IMR-90 (cell line): ENCODE measurements around the gene CC2D1A. TPM values are rescaled to one million over a fixed set of nuclear protein-coding genes. Genes with fewer than 3 reads are reported as not detected.

ENCODE experiments used
- ATAC-seq: fragments of 200-7000 bp; cut with Tn5 transposase; 2 replicates; pipeline ENCODE4 v1.9.1; 2020; ENCODE audit warnings: low read depth, mild to moderate bottlenecking, moderate library complexity
- BruUV-seq: library from RNA; stranded (reverse); fragments of 400-500 nt; replicated peaks from 2 replicates; lab custom pipeline; 2021; lab: Mats Ljungman, UMichigan
- CTCF ChIA-PET: fragments of 300-600 bp; formaldehyde crosslinking; extraction: SDS; loops from one replicate; lab custom pipeline; 2021; ENCODE audit warnings: antibody characterized with exemption; lab: Yijun Ruan, JAX
- POLR2A ChIA-PET: fragments of 300-600 bp; sonication (Branson Sonifier 250); formaldehyde crosslinking; loops from one replicate; lab custom pipeline; 2022; ENCODE audit warnings: antibody characterized with exemption; ENCODE audit not compliant: unreplicated experiment; lab: Charles Lee
- DNase-seq: peaks from one replicate; pipeline ENCODE4 v3.0.0; 2013
- H2AFZ ChIP-seq: replicated peaks from 2 replicates; pipeline ENCODE3; 2013; ENCODE audit warnings: low read length, mild to moderate bottlenecking; ENCODE audit not compliant: poor library complexity
- H2AK5ac ChIP-seq: 2 replicates; pipeline ENCODE4 v1.6.1; 2013; ENCODE audit warnings: low read depth, low read length, inconsistent platforms
- H2AK9ac ChIP-seq: replicated peaks from 2 replicates; pipeline ENCODE3; 2013; ENCODE audit warnings: mild to moderate bottlenecking, low read depth, low read length, moderate library complexity; ENCODE audit not compliant: poor library complexity
- H2BK120ac ChIP-seq: 2 replicates; pipeline ENCODE4 v1.6.1; 2013; ENCODE audit warnings: low read depth, low read length, inconsistent platforms
- H2BK15ac ChIP-seq: 3 replicates; pipeline ENCODE4 v1.6.1; 2013; ENCODE audit warnings: low read depth, low read length, inconsistent platforms
- H2BK20ac ChIP-seq: 2 replicates; pipeline ENCODE4 v1.6.1; 2013; ENCODE audit warnings: low read depth, mild to moderate bottlenecking, inconsistent platforms, low read length, moderate library complexity
- H2BK5ac ChIP-seq: 2 replicates; pipeline ENCODE4 v1.6.1; 2013; ENCODE audit warnings: mild to moderate bottlenecking, low read depth, low read length, inconsistent platforms; ENCODE audit not compliant: poor library complexity, severe bottlenecking
- H3K14ac ChIP-seq: replicated peaks from 2 replicates; pipeline ENCODE4 v1.6.1; 2013; ENCODE audit warnings: low read depth, low read length, inconsistent platforms
- H3K18ac ChIP-seq: 2 replicates; pipeline ENCODE4 v1.6.1; 2013; ENCODE audit warnings: low read depth, low read length, control low read depth
- H3K23ac ChIP-seq: 2 replicates; pipeline ENCODE4 v1.6.1; 2013; ENCODE audit warnings: low read depth, low read length, inconsistent platforms
- H3K27ac ChIP-seq: 2 replicates; pipeline ENCODE4 v1.5.1; 2013; ENCODE audit warnings: mild to moderate bottlenecking, control low read depth, low read length; ENCODE audit not compliant: insufficient read depth
- H3K27me3 ChIP-seq: 2 replicates; pipeline ENCODE4 v1.6.1; 2013; ENCODE audit warnings: low read length; ENCODE audit not compliant: control insufficient read depth, insufficient read depth
- H3K36me3 ChIP-seq: 2 replicates; pipeline ENCODE4 v1.6.1; 2013; ENCODE audit warnings: low read length, mixed read lengths; ENCODE audit not compliant: control insufficient read depth, insufficient read depth
- H3K4ac ChIP-seq: 2 replicates; pipeline ENCODE4 v1.6.1; 2013; ENCODE audit warnings: low read depth, low read length, inconsistent platforms
- H3K4me1 ChIP-seq: 2 replicates; pipeline ENCODE4 v1.6.1; 2013; ENCODE audit warnings: low read length, mixed read lengths; ENCODE audit not compliant: control insufficient read depth, insufficient read depth
- H3K4me2 ChIP-seq: 2 replicates; pipeline ENCODE4 v1.6.1; 2013; ENCODE audit warnings: low read depth, mild to moderate bottlenecking, control low read depth, low read length, moderate library complexity
- H3K4me3 ChIP-seq: 2 replicates; pipeline ENCODE4 v1.5.1; 2013; ENCODE audit warnings: low read depth, mild to moderate bottlenecking, control low read depth, low read length, moderate library complexity; ENCODE audit not compliant: insufficient read depth
- H3K56ac ChIP-seq: 2 replicates; pipeline ENCODE4 v1.6.1; 2013; ENCODE audit warnings: low read length, inconsistent platforms; ENCODE audit not compliant: insufficient read depth; ENCODE audit errors: extremely low read depth
- H3K79me1 ChIP-seq, 2 experiments: 2 replicates each; pipeline ENCODE4 v1.6.1; 2013; ENCODE audit warnings: low read length in 2 of 2, inconsistent platforms in 1 of 2, low read depth in 1 of 2
- H3K9ac ChIP-seq: 2 replicates; pipeline ENCODE4 v1.6.1; 2013; ENCODE audit warnings: low read depth, low read length, control low read depth
- H3K9me1 ChIP-seq: 2 replicates; pipeline ENCODE4 v1.6.1; 2013; ENCODE audit warnings: low read length, inconsistent platforms; ENCODE audit not compliant: insufficient read depth
- H3K9me3 ChIP-seq: 2 replicates; pipeline ENCODE4 v1.6.1; 2013; ENCODE audit warnings: low read length; ENCODE audit not compliant: control insufficient read depth, insufficient read depth
- H4K20me1 ChIP-seq: 2 replicates; pipeline ENCODE4 v1.6.1; 2013; ENCODE audit warnings: low read length, inconsistent platforms; ENCODE audit not compliant: insufficient read depth
- H4K5ac ChIP-seq: 2 replicates; pipeline ENCODE4 v1.6.1; 2013; ENCODE audit warnings: mild to moderate bottlenecking, low read depth, low read length, control low read depth
- H4K8ac ChIP-seq, 2 experiments: 2 replicates each; pipeline ENCODE4 v1.6.1; 2013; ENCODE audit warnings: low read depth in 2 of 2, low read length in 2 of 2, control low read depth in 1 of 2, inconsistent platforms in 1 of 2
- H4K91ac ChIP-seq: 2 replicates; pipeline ENCODE4 v1.6.1; 2013; ENCODE audit warnings: low read depth, low read length, inconsistent platforms; ENCODE audit not compliant: insufficient read depth
- BHLHE40 ChIP-seq: fragments of 150-350 bp; IDR thresholded peaks from 2 replicates; pipeline ENCODE4 v1.6.1; 2016; ENCODE audit warnings: mild to moderate bottlenecking, low read depth, low read length
- CEBPB ChIP-seq: IDR thresholded peaks from 2 replicates; pipeline ENCODE4 v1.6.1; 2012; ENCODE audit warnings: low read depth, low read length, improper control_type of control experiment
- CHD1 ChIP-seq: IDR thresholded peaks from 2 replicates; pipeline ENCODE4 v1.6.1; 2012; ENCODE audit warnings: low read depth, low read length, improper control_type of control experiment
- CTCF ChIP-seq: conservative IDR thresholded peaks from 2 replicates; pipeline ENCODE4 v1.5.1; 2012; ENCODE audit warnings: mild to moderate bottlenecking, low read depth, low read length, improper control_type of control experiment
- ELK1 ChIP-seq: fragments of 150-350 bp; IDR thresholded peaks from 2 replicates; pipeline ENCODE4 v1.6.1; 2016; ENCODE audit warnings: low read depth, mild to moderate bottlenecking, low read length, moderate library complexity, borderline replicate concordance
- FOS ChIP-seq: fragments of 150-350 bp; IDR thresholded peaks from 2 replicates; pipeline ENCODE4 v1.6.1; 2016; ENCODE audit warnings: low read depth, low read length
- MXI1 ChIP-seq: IDR thresholded peaks from 2 replicates; pipeline ENCODE4 v1.6.1; 2012; ENCODE audit warnings: low read depth, mild to moderate bottlenecking, low read length, moderate library complexity, borderline replicate concordance
- NFE2L2 ChIP-seq: fragments of 150-350 bp; IDR thresholded peaks from 2 replicates; pipeline ENCODE4 v1.6.1; 2016; ENCODE audit warnings: low read depth, mild to moderate bottlenecking, low read length
- POLR2A ChIP-seq: IDR thresholded peaks from 2 replicates; pipeline ENCODE4 v1.6.1; 2012; ENCODE audit warnings: mild to moderate bottlenecking, low read depth, low read length
- RAD21 ChIP-seq: IDR thresholded peaks from 2 replicates; pipeline ENCODE4 v1.6.1; 2012; ENCODE audit warnings: low read length, improper control_type of control experiment
- RCOR1 ChIP-seq: IDR thresholded peaks from 2 replicates; pipeline ENCODE4 v1.6.1; 2012; ENCODE audit warnings: mild to moderate bottlenecking, low read length, improper control_type of control experiment; ENCODE audit not compliant: insufficient replicate concordance
- RFX5 ChIP-seq: IDR thresholded peaks from 2 replicates; pipeline ENCODE4 v1.8.0; 2012; ENCODE audit warnings: low read depth, mild to moderate bottlenecking, low read length, moderate library complexity
- USF2 ChIP-seq: fragments of 150-350 bp; IDR thresholded peaks from 2 replicates; pipeline ENCODE4 v1.6.1; 2017; ENCODE audit warnings: mild to moderate bottlenecking, antibody characterized with exemption, low read length, low read depth
- WGBS, 2 experiments: methylation state at CpG; one replicate each; pipeline versions ENCODE4 v1.1.5 to v1.1.7; 2013; ENCODE audit warnings: missing lambda C conversion rate in 2 of 2; ENCODE audit not compliant: insufficient read length in 1 of 2; ENCODE audit errors: extremely low coverage in 2 of 2; 5-methylcytosine and 5-hydroxymethylcytosine counted together
- dilution Hi-C: fragments of 300-500 bp; cut with HindIII; formaldehyde crosslinking; loops from one replicate; pipeline ENCODE4 v1.14.3; 2018; ENCODE audit warnings: low sequenced_read_pairs; ENCODE audit not compliant: unreplicated experiment
- in situ Hi-C: fragments of 300-500 bp; cut with MboI; formaldehyde crosslinking; loops from 3 replicates; pipeline ENCODE4 v1.14.3; 2019; ENCODE audit warnings: low sequenced_read_pairs, inconsistent platforms, mixed read lengths
- intact Hi-C: fragments of 100-400 bp; cut with micrococcal nuclease; formaldehyde crosslinking; loops from 2 replicates; pipeline ENCODE4 v1.10.0; 2022
- polyA plus RNA-seq, 3 experiments: library from polyadenylated mRNA; depleted of rRNA; stranded (reverse); fragments of >200 nt; gene quantifications; 2 replicates each; pipeline ENCODE4 v1.2.3, GENCODE V29; 2012; ENCODE audit warnings: low replicate concordance in 1 of 3
- total RNA-seq: library from RNA; depleted of rRNA; stranded (reverse); fragments of >200 nt; gene quantifications from 2 replicates; pipeline ENCODE4 v1.2.3, GENCODE V29; 2012

CC2D1A gene
- total and polyA plus RNA-seq, 2 of the 4 experiments (the other 2 are of a cell fraction), result 4.1 to 14.7 TPM

- Histone ChIP-seq H3K56ac (no peak overlapping the region), H3K9me3 (no peaks in the 10 kb centered on the region), H3K4ac (no peak overlapping the region), H2BK120ac (no peak overlapping the region), H3K4me1 (peaks cover 3% of the 10 kb centered on the region; the same call in 1 of the 2 replicates), H3K23ac (no peak overlapping the region), H3K27me3 (no peaks in the 10 kb centered on the region), H2BK20ac (no peak overlapping the region), H3K9ac (no peak overlapping the region), H4K20me1 (peaks cover 12% of the 10 kb centered on the region), H2BK15ac (no peak overlapping the region), H3K18ac (no peak overlapping the region), H2AK5ac (no peak overlapping the region), H4K91ac (no peak overlapping the region), H4K8ac (peak overlapping the region in 1 of 2 experiments; percentile 74; a peak in 2 of 4 replicates), H3K4me2 (peak overlapping the region; percentile 84), H2AK9ac (peak overlapping the region; percentile 83), H3K4me3 (peak overlapping the region; percentile 55), H2AFZ (peak overlapping the region; percentile 99), H4K5ac (no peak overlapping the region), H3K9me1 (0 out of 2 replicates have a peak, but pooled peaks cover 4% of the 10 kb centered on the region), H3K79me1 (peaks cover 13 to 31% of the 10 kb centered on the region in 2 experiments), H3K36me3 (peaks cover 17% of the 10 kb centered on the region), H2BK5ac (no peak overlapping the region), H3K14ac (no peak overlapping the region), H3K27ac (no peak overlapping the region)
- 18% methylated on average over 14 of the region's 20 CpGs; no CpG with 5 or more reads in 1 of the 2 experiments for WGBS, 2 experiments
- no TSS peak for BruUV-seq
- DNase-seq (no peak), ATAC-seq (no peak)
- TF ChIP-seq RCOR1, result no peak
- no peak for TF ChIP-seq FOS
- TF ChIP-seq CEBPB, result no peak
- TF ChIP-seq USF2, result no peak
- TF ChIP-seq POLR2A, result no peak; the same call in 1 of the 2 replicates
- no peak for TF ChIP-seq NFE2L2
- TF ChIP-seq CHD1, result no peak
- TF ChIP-seq ELK1, result no peak
- no peak for TF ChIP-seq BHLHE40
- no peak for TF ChIP-seq CTCF
- TF ChIP-seq RAD21, result no peak
- no peak for TF ChIP-seq RFX5
- no peak for TF ChIP-seq MXI1
- POLR2A ChIA-PET, result no interaction called here
- CTCF ChIA-PET, result interaction anchor here (1.1 to 2.4 kb wide), 2 partner anchors 9 to 13 kb away, joined by 6 to 8 read pairs; partner anchors contain the start of gene PODNL1
- dilution Hi-C loops (no loop called here), in situ Hi-C loops (no loop called here), intact Hi-C loops (loop anchor here (2.0 kb wide), 1 partner anchor 71 kb away; no protein-coding TSS in a partner anchor)
These were observed 45.8 kb downstream of the CC2D1A start for GRCh38 chr19:13951799-13952153.
